ENCODE data around the gene MUTYH. TPM values are rescaled to one million over a fixed set of nuclear protein-coding genes. Genes with fewer than 3 reads are reported as not detected.
"Not testable (repeated sequence)": the region's sequence is repeated elsewhere in the genome, so short reads cannot be mapped to it uniquely, and the experiment has no call there.

MUTYH gene
- total and polyA plus RNA-seq, 8 donors: 11.6 to 88.7 (median 19.7) TPM

DNA sequence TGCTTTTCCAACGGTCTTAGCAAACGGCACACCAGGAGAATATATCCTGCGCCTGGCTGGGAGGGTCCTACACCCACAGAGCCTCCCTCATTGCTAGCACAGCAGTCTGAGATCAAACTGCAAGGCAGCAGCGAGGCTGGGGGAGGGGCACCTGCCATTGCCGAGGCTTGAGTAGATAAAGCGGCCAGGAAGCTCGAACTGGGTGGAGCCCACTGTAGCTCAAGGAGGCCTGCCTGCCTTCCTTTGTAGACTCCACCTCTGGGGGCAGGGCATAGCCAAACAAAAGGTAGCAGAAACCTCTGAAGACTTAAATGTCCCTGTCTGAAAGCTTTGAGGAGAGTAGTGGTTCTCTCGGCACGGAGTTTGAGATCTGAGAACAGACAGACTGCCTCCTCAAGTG is 55.4 kb downstream of the MUTYH start:
- H3K27ac ChIP-seq; H3K9me3 ChIP-seq; H3K4me1 ChIP-seq; intact Hi-C loops (cut with DNase I; ENCODE audit: low total_unique reads); H3K27me3 ChIP-seq; DNase-seq; H3K36me3 ChIP-seq; H3K4me3 ChIP-seq: not testable (repeated sequence)
- WGBS, 5 donors: 74 to 84% (median 81%) methylated on average over 7 to 9 of the region's 9 CpGs

DNA sequence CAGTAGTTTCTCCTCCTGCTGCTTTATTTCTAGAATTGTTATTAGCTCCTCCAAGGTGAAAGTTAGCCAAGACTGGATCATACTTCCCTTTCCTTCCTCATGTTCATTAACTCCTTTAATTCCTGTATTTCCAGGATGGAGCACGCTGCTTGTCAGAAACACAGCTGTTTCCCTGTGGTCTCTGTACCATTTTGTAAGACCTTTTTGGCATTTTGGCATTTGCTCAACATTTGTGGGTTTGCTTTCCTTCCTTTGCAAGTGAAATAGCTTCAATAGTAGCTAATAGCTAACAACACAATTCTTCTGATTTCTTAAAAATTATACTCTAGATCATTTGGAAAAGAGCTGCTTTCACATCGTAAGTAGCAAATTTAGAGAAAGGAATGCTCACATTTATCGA is 57.9 kb downstream of the MUTYH start:
- WGBS, 5 donors: 50 to 77% (median 60%) methylated on average over 3 of the region's 3 CpGs
- no peak for TF ChIP-seq EP300 (IDR thresholded peaks at IDR 0.05)
- no peak for TF ChIP-seq POLR2A (IDR thresholded peaks at IDR 0.05)
- TF ChIP-seq POLR2AphosphoS5 (IDR thresholded peaks at IDR 0.05): no peak
- TF ChIP-seq, protein P1, sequence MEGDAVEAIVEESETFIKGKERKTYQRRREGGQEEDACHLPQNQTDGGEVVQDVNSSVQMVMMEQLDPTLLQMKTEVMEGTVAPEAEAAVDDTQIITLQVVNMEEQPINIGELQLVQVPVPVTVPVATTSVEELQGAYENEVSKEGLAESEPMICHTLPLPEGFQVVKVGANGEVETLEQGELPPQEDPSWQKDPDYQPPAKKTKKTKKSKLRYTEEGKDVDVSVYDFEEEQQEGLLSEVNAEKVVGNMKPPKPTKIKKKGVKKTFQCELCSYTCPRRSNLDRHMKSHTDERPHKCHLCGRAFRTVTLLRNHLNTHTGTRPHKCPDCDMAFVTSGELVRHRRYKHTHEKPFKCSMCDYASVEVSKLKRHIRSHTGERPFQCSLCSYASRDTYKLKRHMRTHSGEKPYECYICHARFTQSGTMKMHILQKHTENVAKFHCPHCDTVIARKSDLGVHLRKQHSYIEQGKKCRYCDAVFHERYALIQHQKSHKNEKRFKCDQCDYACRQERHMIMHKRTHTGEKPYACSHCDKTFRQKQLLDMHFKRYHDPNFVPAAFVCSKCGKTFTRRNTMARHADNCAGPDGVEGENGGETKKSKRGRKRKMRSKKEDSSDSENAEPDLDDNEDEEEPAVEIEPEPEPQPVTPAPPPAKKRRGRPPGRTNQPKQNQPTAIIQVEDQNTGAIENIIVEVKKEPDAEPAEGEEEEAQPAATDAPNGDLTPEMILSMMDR (IDR thresholded peaks at IDR 0.05): no peak

More for the DNA sequence above, 57.9 kb downstream of the MUTYH start:
- no peaks in the 10 kb centered on the region for H3K36me3 ChIP-seq
- peaks cover 0 to 5% (median 0%) of the 10 kb centered on the region in 4 donors for H3K4me1 ChIP-seq
- no peak overlapping the region for H3K4me3 ChIP-seq
- intact Hi-C loops (cut with DNase I; ENCODE audit: low total_unique reads): no loop called here
- no peaks in the 10 kb centered on the region for H3K27me3 ChIP-seq
- H3K27ac ChIP-seq: no peak overlapping the region
- H3K9me3 ChIP-seq: no peaks in the 10 kb centered on the region
- DNase-seq: no peak

Other genes with a start within 250 kb of the MUTYH start
- gene ZSWIM5, start 133.8 kb downstream of the MUTYH start, total RNA-seq: 10 to 100 TPM in 1 of 5 donors, 1 to 10 TPM in 2, under 1 TPM in 2; 0.45 to 10.1 (median 2.2) TPM
- under 1 TPM; 0.75 to 0.98 (median 0.76) TPM for gene ZSWIM5, start 133.8 kb downstream of the MUTYH start, polyA plus RNA-seq
- 10 to 100 TPM in 1 of 5 donors, 1 to 10 TPM in 1, not detected in 3; 4.1 to 10.1 TPM for gene HPDL, start 13.5 kb downstream of the MUTYH start, total RNA-seq
- gene HPDL, start 13.5 kb downstream of the MUTYH start, polyA plus RNA-seq: 1 to 10 TPM; 1.8 to 6.6 (median 3.1) TPM
- 10 to 100 TPM in 2 of 5 donors, 1 to 10 TPM in 2, under 1 TPM in 1; 0.87 to 31.5 (median 8.8) TPM for gene TOE1, start 270 bp downstream of the MUTYH start, total RNA-seq
- gene TOE1, start 270 bp downstream of the MUTYH start, polyA plus RNA-seq: 10 to 100 TPM in 1 of 3 donors, 1 to 10 TPM in 2; 6.4 to 11.2 (median 7.3) TPM
- 10 to 100 TPM in 1 of 5 donors, 1 to 10 TPM in 3, not detected in 1; 2.8 to 11.2 (median 7.4) TPM for gene TESK2, start 150.7 kb upstream of the MUTYH start, total RNA-seq
- 1 to 10 TPM; 3.5 to 4.0 (median 3.8) TPM for gene TESK2, start 150.7 kb upstream of the MUTYH start, polyA plus RNA-seq
- gene CCDC163, start 159.6 kb upstream of the MUTYH start, total RNA-seq: 1 to 10 TPM in 1 of 5 donors, under 1 TPM in 1, not detected in 3; 0.18 to 2.7 TPM
- gene CCDC163, start 159.6 kb upstream of the MUTYH start, polyA plus RNA-seq: 1 to 10 TPM; 1.2 to 2.6 (median 1.8) TPM
- gene MMACHC, start 159.9 kb upstream of the MUTYH start, total RNA-seq: 10 to 100 TPM in 1 of 5 donors, 1 to 10 TPM in 2, under 1 TPM in 2; 0.58 to 20.6 (median 1.6) TPM
- gene MMACHC, start 159.9 kb upstream of the MUTYH start, polyA plus RNA-seq: 1 to 10 TPM; 1.7 to 2.3 (median 1.7) TPM
- gene PRDX1, start 181.4 kb upstream of the MUTYH start, total RNA-seq: 100 to 1,000 TPM in 4 of 5 donors, 10 to 100 TPM in 1; 77.6 to 447 (median 187) TPM
- 100 to 1,000 TPM; 570 to 892 (median 660) TPM for gene PRDX1, start 181.4 kb upstream of the MUTYH start, polyA plus RNA-seq
- 100 to 1,000 TPM in 4 of 5 donors, 10 to 100 TPM in 1; 10.5 to 203 (median 141) TPM for gene AKR1A1, start 210.4 kb upstream of the MUTYH start, total RNA-seq
- gene AKR1A1, start 210.4 kb upstream of the MUTYH start, polyA plus RNA-seq: 100 to 1,000 TPM; 192 to 246 (median 212) TPM
- gene NASP, start 243.6 kb upstream of the MUTYH start, total RNA-seq: 100 to 1,000 TPM in 2 of 5 donors, 10 to 100 TPM in 3; 14.0 to 107 (median 51.8) TPM
- 100 to 1,000 TPM in 1 of 3 donors, 10 to 100 TPM in 2; 78.7 to 119 (median 79.9) TPM for gene NASP, start 243.6 kb upstream of the MUTYH start, polyA plus RNA-seq

Data from stomach (tissue), 9 donors.